GM10266 (cell line): Measurements from ENCODE around the gene DUSP28.

Source experiments
- DNase-seq: peaks from one replicate; pipeline ENCODE4 v3.0.0; 2012; ENCODE audit errors: extremely low spot score
- CTCF ChIP-seq: IDR thresholded peaks from 2 replicates; pipeline ENCODE4 v1.5.1; 2012; ENCODE audit warnings: mild to moderate bottlenecking, low read depth; ENCODE audit not compliant: control insufficient read depth, insufficient read depth; ENCODE audit errors: missing control alignments

DUSP28 gene

GRCh38 chr2:240596080-240596460, 35.9 kb downstream of the DUSP28 start:
- DNase-seq, result no peak
- no peak for TF ChIP-seq CTCF

GRCh38 chr2:240596491-240596931, 36.4 kb downstream of the DUSP28 start:
- no peak for TF ChIP-seq CTCF
- DNase-seq, result no peak

GRCh38 chr2:240597054-240597418, 36.9 kb downstream of the DUSP28 start:
- TF ChIP-seq CTCF, result no peak
- no peak for DNase-seq

GRCh38 chr2:240597419-240598181, 37.4 kb downstream of the DUSP28 start:
- DNase-seq, result no peak

GRCh38 chr2:240598311-240598911, 38.3 kb downstream of the DUSP28 start:
- TF ChIP-seq CTCF, result no peak
- no peak for DNase-seq

More at GRCh38 chr2:240597419-240598181, 37.4 kb downstream of the DUSP28 start:
- no peak for TF ChIP-seq CTCF

- no peak for DNase-seq
These were observed 39.0 kb downstream of the DUSP28 start for GRCh38 chr2:240599141-240599583.

More at GRCh38 chr2:240599141-240599583, 39.0 kb downstream of the DUSP28 start:
- no peak for TF ChIP-seq CTCF
